Thoracic aorta (tissue), 2 donors: Measurements from ENCODE around the gene PACS1. TPM values are rescaled to one million over a fixed set of nuclear protein-coding genes. Genes with fewer than 3 reads are reported as not detected.

Experiments used
- ATAC-seq: fragments of 150-250 bp; one replicate; pipeline ENCODE4 v1.8.0; 2017; ENCODE audit warnings: low read depth; ENCODE audit not compliant: insufficient number of reproducible peaks, low FRiP score
- DNase-seq: peaks from one replicate; pipeline ENCODE4 v3.0.0-alpha.2; 2020; ENCODE audit warnings: low spot score
- H3K27ac ChIP-seq, 2 donors: fragments of 200-600 bp; sonication (generic); 1 replicate in 1 of 2; 2 replicates in 1 of 2; pipeline ENCODE4 v1.5.1; 2016; ENCODE audit warnings: mild to moderate bottlenecking in 2 of 2, moderate library complexity in 2 of 2
- H3K27me3 ChIP-seq: fragments of 200-600 bp; sonication (generic); replicated peaks from 2 replicates; pipeline ENCODE4 v1.6.0; 2016; ENCODE audit warnings: mild to moderate bottlenecking; ENCODE audit not compliant: insufficient read depth
- H3K36me3 ChIP-seq: fragments of 200-600 bp; sonication (generic); one replicate; pipeline ENCODE4 v1.5.1; 2016
- H3K4me1 ChIP-seq, 2 donors: fragments of 200-600 bp; sonication (generic); 1 replicate in 1 of 2; 2 replicates in 1 of 2; pipeline versions ENCODE4 v1.5.1 to v1.6.0; 2016; ENCODE audit warnings: low read depth in 2 of 2, mild to moderate bottlenecking in 1 of 2; ENCODE audit not compliant: control insufficient read depth in 1 of 2
- H3K4me3 ChIP-seq: fragments of 200-600 bp; sonication (generic); 2 replicates; pipeline ENCODE4 v1.5.1; 2016; ENCODE audit warnings: mild to moderate bottlenecking
- H3K9me3 ChIP-seq: fragments of 200-600 bp; sonication (generic); 2 replicates; pipeline ENCODE4 v1.5.1; 2016
- CTCF ChIP-seq: fragments of 200-600 bp; sonication (generic); IDR thresholded peaks from one replicate; pipeline ENCODE4 v1.5.1; 2019; ENCODE audit warnings: antibody characterized with exemption
- total RNA-seq, 2 donors: library from RNA; depleted of rRNA; stranded (reverse); fragments of >200 nt; gene quantifications; one replicate each; pipeline versions ENCODE4 v1.1.0 to v1.2.3, GENCODE V29; 2016

PACS1 gene
- total RNA-seq, 2 donors from 2014 or later = 82.9 to 112 TPM

GRCh38 chr11:66131937-66132632 lies 62.0 kb downstream of the PACS1 start:
- Histone ChIP-seq H3K4me1 (peaks cover 8 to 16% of the 10 kb centered on the region in 2 donors), H3K4me3 (no peak overlapping the region), H3K27ac (no peak overlapping the region), H3K9me3 (no peaks in the 10 kb centered on the region), H3K27me3 (no peaks in the 10 kb centered on the region), H3K36me3 (no peaks in the 10 kb centered on the region)
- DNase-seq (no peak), ATAC-seq (no peak)
- TF ChIP-seq CTCF = no peak

DNA sequence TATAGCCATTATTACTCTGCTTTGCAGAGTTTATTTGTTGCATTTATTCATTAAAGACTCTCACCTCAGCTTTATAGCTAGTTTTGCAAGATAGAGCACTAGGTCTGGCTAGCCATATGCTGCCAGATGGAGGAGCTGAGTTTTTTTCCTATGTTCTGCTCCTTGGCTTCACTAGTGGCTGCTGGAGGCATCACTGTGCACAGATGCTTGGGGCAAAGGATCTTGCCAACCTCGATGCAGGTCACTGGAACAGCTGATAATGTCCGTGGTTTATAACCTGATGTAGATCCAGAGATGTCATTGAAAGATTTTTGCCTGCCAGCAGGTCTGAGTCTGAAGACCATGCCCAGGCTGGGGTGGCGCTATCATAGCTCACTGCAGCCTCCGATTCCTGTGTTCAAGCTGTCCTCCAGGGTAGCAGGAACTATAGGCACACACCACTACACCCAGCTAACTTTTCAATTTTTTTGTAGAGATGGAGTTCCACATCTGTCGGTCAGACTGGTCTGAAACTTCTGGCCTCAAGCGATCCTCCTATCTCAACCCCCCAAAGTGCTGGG lies 63.2 kb downstream of the PACS1 start:
- H3K4me1 ChIP-seq = peaks cover 5 to 18% of the 10 kb centered on the region in 2 donors
- no peak overlapping the region for H3K27ac ChIP-seq
- H3K4me3 ChIP-seq = no peak overlapping the region
- TF ChIP-seq CTCF = no peak
- no peaks in the 10 kb centered on the region for H3K27me3 ChIP-seq
- no peak for DNase-seq
- no peaks in the 10 kb centered on the region for H3K9me3 ChIP-seq
- ATAC-seq = no peak
- no peaks in the 10 kb centered on the region for H3K36me3 ChIP-seq

DNA sequence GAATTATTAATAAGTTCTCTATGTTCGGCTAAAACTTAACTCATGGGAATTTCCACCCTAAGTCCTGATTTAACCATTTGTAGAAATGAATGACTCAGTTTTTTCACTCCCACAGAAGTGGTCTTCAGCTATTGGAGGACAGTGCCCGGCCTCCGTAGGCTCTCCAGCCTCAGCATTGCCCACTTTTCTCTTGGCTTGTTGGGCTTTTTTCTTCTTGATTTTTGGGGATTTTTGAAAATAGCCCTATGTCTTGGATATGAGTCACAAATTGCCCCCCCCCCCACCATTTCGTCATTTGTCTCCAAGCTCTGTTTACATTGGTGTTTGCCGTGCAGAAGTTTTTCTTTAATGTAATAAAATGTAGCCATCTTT lies 66.7 kb downstream of the PACS1 start:
- Histone ChIP-seq H3K27ac (no peak overlapping the region), H3K9me3 (no peaks in the 10 kb centered on the region), H3K36me3 (no peaks in the 10 kb centered on the region), H3K27me3 (no peaks in the 10 kb centered on the region), H3K4me3 (no peak overlapping the region), H3K4me1 (peaks cover 5 to 18% of the 10 kb centered on the region in 2 donors)
- TF ChIP-seq CTCF = no peak
- ATAC-seq (no peak), DNase-seq (no peak)

- Histone ChIP-seq H3K4me3 (no peak overlapping the region), H3K4me1 (peaks cover 5 to 18% of the 10 kb centered on the region in 2 donors), H3K27me3 (no peaks in the 10 kb centered on the region), H3K36me3 (no peaks in the 10 kb centered on the region), H3K9me3 (no peaks in the 10 kb centered on the region), H3K27ac (no peak overlapping the region)
- TF ChIP-seq CTCF = no peak
- DNase-seq = no peak
- no peak for ATAC-seq
Measured at GRCh38 chr11:66139817-66140404, 69.8 kb downstream of the PACS1 start.

GRCh38 chr11:66142370-66143263 lies 72.5 kb downstream of the PACS1 start:
- ATAC-seq = no peak
- Histone ChIP-seq H3K4me1 (peaks cover 2% of the 10 kb centered on the region in 2 donors), H3K4me3 (no peak overlapping the region), H3K36me3 (no peaks in the 10 kb centered on the region), H3K27ac (no peak overlapping the region), H3K9me3 (no peaks in the 10 kb centered on the region), H3K27me3 (no peaks in the 10 kb centered on the region)
- no peak for TF ChIP-seq CTCF
- DNase-seq = no peak
